HepG2 (cell line): ENCODE results near the gene STK24. TPM values are rescaled to one million over a fixed set of nuclear protein-coding genes. Genes with fewer than 3 reads are reported as not detected.

ENCODE experiments used
- HNRNPH1 ChIP-seq: fragments of 200-400 bp; formaldehyde crosslinking; optimal IDR thresholded peaks from 2 replicates; pipeline ENCODE3; 2017; ENCODE audit warnings: mild to moderate bottlenecking, low read depth, low read length
- IRX3 ChIP-seq: sonication (generic); formaldehyde crosslinking; IDR thresholded peaks from 2 replicates; pipeline ENCODE4 v1.8.1; 2023; ENCODE audit warnings: mild to moderate bottlenecking, low read depth, missing genetic modification reagents, borderline replicate concordance
- JARID2 ChIP-seq: sonication (generic); formaldehyde crosslinking; IDR thresholded peaks from 2 replicates; pipeline ENCODE4 v1.8.1; 2023; ENCODE audit warnings: missing genetic modification reagents, inconsistent platforms; ENCODE audit not compliant: insufficient replicate concordance
- KLF9 ChIP-seq: IDR thresholded peaks from 2 replicates; pipeline ENCODE4 v1.6.1; 2016; ENCODE audit warnings: low read depth
- MYC ChIP-seq: sonication (generic); formaldehyde crosslinking; IDR thresholded peaks from 2 replicates; pipeline ENCODE4 v1.9.0; 2021; ENCODE audit warnings: missing genetic modification reagents, borderline replicate concordance
- NBN ChIP-seq: fragments of 450-650 bp; conservative IDR thresholded peaks from 2 replicates; pipeline ENCODE4 v1.6.1; 2017
- PHF8 ChIP-seq: sonication (generic); formaldehyde crosslinking; IDR thresholded peaks from 2 replicates; pipeline ENCODE4 v1.5.0; 2020; ENCODE audit warnings: missing genetic modification reagents
- RARG ChIP-seq: sonication (generic); formaldehyde crosslinking; IDR thresholded peaks from 2 replicates; pipeline ENCODE4 v1.4.0; 2020; ENCODE audit warnings: low read depth, mild to moderate bottlenecking, missing genetic modification reagents
- RBFOX2 ChIP-seq: fragments of 200-400 bp; formaldehyde crosslinking; IDR thresholded peaks from 2 replicates; pipeline ENCODE4 v1.6.1; 2017; ENCODE audit warnings: low read depth, mild to moderate bottlenecking, low read length
- RXRA ChIP-seq: sonication (generic); formaldehyde crosslinking; IDR thresholded peaks from 2 replicates; pipeline ENCODE4 v1.5.1; 2020; ENCODE audit warnings: missing genetic modification reagents
- SRY ChIP-seq: sonication (generic); formaldehyde crosslinking; IDR thresholded peaks from 2 replicates; pipeline ENCODE4 v1.8.0; 2022; ENCODE audit warnings: mild to moderate bottlenecking, missing genetic modification reagents
- ZBTB3 ChIP-seq: sonication (generic); formaldehyde crosslinking; IDR thresholded peaks from 2 replicates; pipeline ENCODE4 v1.4.0; 2020; ENCODE audit warnings: low read depth, mild to moderate bottlenecking, moderate library complexity, missing genetic modification reagents, borderline replicate concordance
- ZFP36 ChIP-seq: fragments of 150-350 bp; IDR thresholded peaks from 2 replicates; pipeline ENCODE4 v1.6.1; 2018; ENCODE audit warnings: borderline replicate concordance, low read length, low read depth; ENCODE audit not compliant: partially characterized antibody
- ZKSCAN1 ChIP-seq: fragments of 150-350 bp; IDR thresholded peaks from 2 replicates; pipeline ENCODE4 v1.6.1; 2014; ENCODE audit warnings: low read length
- ZMYM3 ChIP-seq: sonication (generic); formaldehyde crosslinking; IDR thresholded peaks from 2 replicates; pipeline ENCODE4 v1.5.1; 2020; ENCODE audit warnings: mild to moderate bottlenecking, missing genetic modification reagents
- ZNF136 ChIP-seq: sonication (generic); formaldehyde crosslinking; IDR thresholded peaks from 2 replicates; pipeline ENCODE4 v1.8.1; 2022; ENCODE audit warnings: low read depth, mild to moderate bottlenecking, moderate library complexity, missing genetic modification reagents
- ZNF30 ChIP-seq: sonication (generic); formaldehyde crosslinking; IDR thresholded peaks from 2 replicates; pipeline ENCODE4 v1.5.0; 2020; ENCODE audit warnings: mild to moderate bottlenecking, missing genetic modification reagents
- ZNF468 ChIP-seq: sonication (generic); formaldehyde crosslinking; IDR thresholded peaks from 2 replicates; pipeline ENCODE4 v1.8.0; 2022; ENCODE audit warnings: mild to moderate bottlenecking, moderate library complexity, missing genetic modification reagents
- ZNF674 ChIP-seq: sonication (generic); formaldehyde crosslinking; IDR thresholded peaks from 2 replicates; pipeline ENCODE4 v1.5.0; 2020; ENCODE audit warnings: low read depth, mild to moderate bottlenecking, missing genetic modification reagents
- ZZZ3 ChIP-seq: sonication (generic); formaldehyde crosslinking; IDR thresholded peaks from 2 replicates; pipeline ENCODE4 v1.4.0; 2020; ENCODE audit warnings: missing genetic modification reagents, mild to moderate bottlenecking, borderline replicate concordance
- polyA plus RNA-seq, 8 experiments: library from polyadenylated mRNA; depleted of rRNA in 3 of 8; stranded (reverse) in 7 of 8; unstranded in 1 of 8; fragments of >200 nt; fragmentation: Illumina TruSeq in 4 of 8; extraction: Trizol in 4 of 8; gene quantifications; 2 replicates each; pipeline versions ENCODE4 v1.2.1 to v1.2.3, GENCODE V29; 2011 to 2016; ENCODE audit warnings: low read depth in 4 of 8, missing spikeins in 1 of 8, mixed read lengths in 1 of 8; ENCODE audit not compliant: insufficient read depth in 1 of 8
- total RNA-seq, 5 experiments: library from RNA; depleted of rRNA; stranded (reverse); fragments of >200 nt; fragmentation: Illumina TruSeq; extraction: Trizol; gene quantifications; 2 replicates each; pipeline ENCODE4 v1.2.3, GENCODE V29; 2016; ENCODE audit warnings: low read depth in 1 of 5
- TF ChIP-seq, protein P1 (sequence below), 2 experiments: IDR thresholded peaks; 2 replicates each; pipeline ENCODE4 v1.6.1; 2011 to 2012; ENCODE audit warnings: low read length in 2 of 2, borderline replicate concordance in 1 of 2, low read depth in 1 of 2, mild to moderate bottlenecking in 1 of 2, moderate library complexity in 1 of 2
- TF ChIP-seq, protein P2 (sequence below): sonication (generic); formaldehyde crosslinking; IDR thresholded peaks from 2 replicates; pipeline ENCODE4 v1.4.0; 2020; ENCODE audit warnings: mild to moderate bottlenecking, missing genetic modification reagents
- TF ChIP-seq, protein P3 (sequence below): sonication (generic); formaldehyde crosslinking; IDR thresholded peaks from 2 replicates; pipeline ENCODE4 v1.5.0; 2020; ENCODE audit warnings: missing genetic modification reagents

STK24 gene
- total and polyA plus RNA-seq, 2 of the 13 experiments (the other 11 are each of a cell fraction or from before 2014, with no cell fraction given), result 51.3 to 73.0 TPM

DNA sequence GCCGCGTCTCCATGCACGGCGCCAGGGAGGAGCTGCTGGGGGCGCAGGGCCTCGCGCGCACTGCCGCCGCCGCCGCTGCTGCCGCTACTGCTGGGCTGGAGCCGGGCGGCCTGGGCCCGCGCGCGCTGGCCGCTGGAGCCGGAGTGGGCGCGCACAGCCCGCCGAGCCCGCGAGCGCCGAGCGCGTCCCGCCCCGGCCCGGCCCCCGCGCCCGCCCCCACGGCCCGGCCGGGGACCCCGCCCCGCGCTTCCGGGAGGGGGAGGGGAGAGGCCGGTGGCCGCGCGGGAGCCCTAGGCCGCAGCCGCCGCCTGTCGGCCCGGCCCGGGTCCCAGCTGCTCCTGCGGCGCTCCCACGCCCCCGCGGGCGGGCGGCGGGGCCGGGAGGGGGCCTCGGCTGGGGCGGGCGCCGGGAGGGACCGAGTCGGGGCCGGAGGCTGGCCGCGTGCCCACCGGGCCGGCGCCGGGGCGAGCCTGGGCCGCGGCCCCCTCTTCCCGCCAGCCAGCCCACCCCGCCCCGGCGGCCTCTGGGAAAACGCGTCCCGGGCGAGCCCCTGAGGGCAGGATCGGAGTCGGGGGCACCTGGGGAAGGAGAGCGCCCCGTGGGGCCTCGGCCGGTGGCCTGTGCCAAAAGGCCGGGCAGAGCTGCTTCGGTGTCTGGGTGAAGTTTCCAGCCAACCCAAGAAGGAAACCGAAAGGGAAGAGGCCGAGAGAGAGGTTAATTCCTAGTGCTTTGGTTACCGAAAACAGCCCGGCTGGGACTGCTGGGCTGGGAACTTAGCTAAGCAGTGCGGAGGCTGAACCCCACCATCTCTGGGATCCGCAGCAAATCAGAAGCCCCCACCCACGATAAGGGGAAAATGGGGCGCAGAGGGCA lies at the start of gene STK24 (continued):
- TF ChIP-seq, protein P1, sequence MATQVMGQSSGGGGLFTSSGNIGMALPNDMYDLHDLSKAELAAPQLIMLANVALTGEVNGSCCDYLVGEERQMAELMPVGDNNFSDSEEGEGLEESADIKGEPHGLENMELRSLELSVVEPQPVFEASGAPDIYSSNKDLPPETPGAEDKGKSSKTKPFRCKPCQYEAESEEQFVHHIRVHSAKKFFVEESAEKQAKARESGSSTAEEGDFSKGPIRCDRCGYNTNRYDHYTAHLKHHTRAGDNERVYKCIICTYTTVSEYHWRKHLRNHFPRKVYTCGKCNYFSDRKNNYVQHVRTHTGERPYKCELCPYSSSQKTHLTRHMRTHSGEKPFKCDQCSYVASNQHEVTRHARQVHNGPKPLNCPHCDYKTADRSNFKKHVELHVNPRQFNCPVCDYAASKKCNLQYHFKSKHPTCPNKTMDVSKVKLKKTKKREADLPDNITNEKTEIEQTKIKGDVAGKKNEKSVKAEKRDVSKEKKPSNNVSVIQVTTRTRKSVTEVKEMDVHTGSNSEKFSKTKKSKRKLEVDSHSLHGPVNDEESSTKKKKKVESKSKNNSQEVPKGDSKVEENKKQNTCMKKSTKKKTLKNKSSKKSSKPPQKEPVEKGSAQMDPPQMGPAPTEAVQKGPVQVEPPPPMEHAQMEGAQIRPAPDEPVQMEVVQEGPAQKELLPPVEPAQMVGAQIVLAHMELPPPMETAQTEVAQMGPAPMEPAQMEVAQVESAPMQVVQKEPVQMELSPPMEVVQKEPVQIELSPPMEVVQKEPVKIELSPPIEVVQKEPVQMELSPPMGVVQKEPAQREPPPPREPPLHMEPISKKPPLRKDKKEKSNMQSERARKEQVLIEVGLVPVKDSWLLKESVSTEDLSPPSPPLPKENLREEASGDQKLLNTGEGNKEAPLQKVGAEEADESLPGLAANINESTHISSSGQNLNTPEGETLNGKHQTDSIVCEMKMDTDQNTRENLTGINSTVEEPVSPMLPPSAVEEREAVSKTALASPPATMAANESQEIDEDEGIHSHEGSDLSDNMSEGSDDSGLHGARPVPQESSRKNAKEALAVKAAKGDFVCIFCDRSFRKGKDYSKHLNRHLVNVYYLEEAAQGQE (IDR thresholded peaks at IDR 0.05; ENCODE audit: borderline replicate concordance in 1 of 2, low read depth in 1 of 2, low read length in 2 of 2), result no peak
- no peak for TF ChIP-seq ZZZ3 (CRISPR knock-in tag)
- TF ChIP-seq ZNF468, result no peak
- TF ChIP-seq RARG (CRISPR knock-in tag), result no peak
- no peak for TF ChIP-seq JARID2 (CRISPR knock-in tag)
- TF ChIP-seq MYC (CRISPR knock-in tag), result no peak; the same call in 1 of the 2 replicates
- TF ChIP-seq, protein P2, sequence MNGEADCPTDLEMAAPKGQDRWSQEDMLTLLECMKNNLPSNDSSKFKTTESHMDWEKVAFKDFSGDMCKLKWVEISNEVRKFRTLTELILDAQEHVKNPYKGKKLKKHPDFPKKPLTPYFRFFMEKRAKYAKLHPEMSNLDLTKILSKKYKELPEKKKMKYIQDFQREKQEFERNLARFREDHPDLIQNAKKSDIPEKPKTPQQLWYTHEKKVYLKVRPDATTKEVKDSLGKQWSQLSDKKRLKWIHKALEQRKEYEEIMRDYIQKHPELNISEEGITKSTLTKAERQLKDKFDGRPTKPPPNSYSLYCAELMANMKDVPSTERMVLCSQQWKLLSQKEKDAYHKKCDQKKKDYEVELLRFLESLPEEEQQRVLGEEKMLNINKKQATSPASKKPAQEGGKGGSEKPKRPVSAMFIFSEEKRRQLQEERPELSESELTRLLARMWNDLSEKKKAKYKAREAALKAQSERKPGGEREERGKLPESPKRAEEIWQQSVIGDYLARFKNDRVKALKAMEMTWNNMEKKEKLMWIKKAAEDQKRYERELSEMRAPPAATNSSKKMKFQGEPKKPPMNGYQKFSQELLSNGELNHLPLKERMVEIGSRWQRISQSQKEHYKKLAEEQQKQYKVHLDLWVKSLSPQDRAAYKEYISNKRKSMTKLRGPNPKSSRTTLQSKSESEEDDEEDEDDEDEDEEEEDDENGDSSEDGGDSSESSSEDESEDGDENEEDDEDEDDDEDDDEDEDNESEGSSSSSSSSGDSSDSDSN, result 0 out of 2 replicates have a peak, but pooled peaks have one; percentile 69
- no peak for TF ChIP-seq IRX3 (CRISPR knock-in tag)
- no peak for TF ChIP-seq ZNF674 (CRISPR knock-in tag)
- TF ChIP-seq, protein P3, sequence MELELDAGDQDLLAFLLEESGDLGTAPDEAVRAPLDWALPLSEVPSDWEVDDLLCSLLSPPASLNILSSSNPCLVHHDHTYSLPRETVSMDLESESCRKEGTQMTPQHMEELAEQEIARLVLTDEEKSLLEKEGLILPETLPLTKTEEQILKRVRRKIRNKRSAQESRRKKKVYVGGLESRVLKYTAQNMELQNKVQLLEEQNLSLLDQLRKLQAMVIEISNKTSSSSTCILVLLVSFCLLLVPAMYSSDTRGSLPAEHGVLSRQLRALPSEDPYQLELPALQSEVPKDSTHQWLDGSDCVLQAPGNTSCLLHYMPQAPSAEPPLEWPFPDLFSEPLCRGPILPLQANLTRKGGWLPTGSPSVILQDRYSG (CRISPR knock-in tag), result 0 out of 2 replicates have a peak, but pooled peaks have one; percentile 41
- TF ChIP-seq NBN, result no peak
- TF ChIP-seq SRY (CRISPR knock-in tag), result 0 out of 2 replicates have a peak, but pooled peaks have one; percentile 23
- no peak for TF ChIP-seq ZMYM3
- TF ChIP-seq PHF8 (CRISPR knock-in tag), result peak; percentile 75
- no peak; the same call in 1 of the 2 replicates for TF ChIP-seq RXRA
- TF ChIP-seq HNRNPH1, result no peak
- no peak for TF ChIP-seq ZNF136 (CRISPR knock-in tag)
- no peak for TF ChIP-seq ZFP36
- peak; percentile 70 for TF ChIP-seq RBFOX2
- no peak for TF ChIP-seq KLF9 (CRISPR knock-in tag)
- TF ChIP-seq ZNF30 (CRISPR knock-in tag), result no peak
- 0 out of 2 replicates have a peak, but pooled peaks have one; percentile 24 for TF ChIP-seq ZBTB3 (CRISPR knock-in tag)
- TF ChIP-seq ZKSCAN1, result no peak
